Mucosa of descending colon (tissue), 3 donors: ENCODE measurements around the gene DUSP8. TPM values are rescaled to one million over a fixed set of nuclear protein-coding genes. Genes with fewer than 3 reads are reported as not detected.

Source experiments
- ATAC-seq: fragments of 200-7000 bp; cut with Tn5 transposase; one replicate; pipeline ENCODE4 v1.9.1; 2020; ENCODE audit warnings: mild to moderate bottlenecking, moderate library complexity
- DNase-seq, 3 donors: peaks; one replicate each; pipeline ENCODE4 v3.0.0-alpha.2; 2020
- H3K36me3 ChIP-seq: fragments of 200-600 bp; one replicate; pipeline ENCODE4 v1.8.0; 2021; ENCODE audit warnings: low read depth, mild to moderate bottlenecking
- H3K4me1 ChIP-seq: fragments of 200-600 bp; one replicate; pipeline ENCODE4 v1.8.0; 2021; ENCODE audit warnings: low read depth, mild to moderate bottlenecking
- H3K4me3 ChIP-seq: fragments of 200-600 bp; one replicate; pipeline ENCODE4 v1.8.0; 2021; ENCODE audit warnings: mild to moderate bottlenecking
- H3K9me3 ChIP-seq: fragments of 200-600 bp; one replicate; pipeline ENCODE4 v1.8.0; 2021; ENCODE audit warnings: mild to moderate bottlenecking
- CTCF ChIP-seq: fragments of 200-600 bp; IDR thresholded peaks from one replicate; pipeline ENCODE4 v1.8.0; 2022; ENCODE audit warnings: antibody characterized with exemption, mild to moderate bottlenecking
- intact Hi-C, 2 donors: fragments of 100-400 bp; cut with DNase I in 1 of 2; cut with micrococcal nuclease in 1 of 2; formaldehyde crosslinking; loops; one replicate each; pipeline versions ENCODE4 v1.11.0 to v1.11.1; 2022; cut with DNase I, micrococcal nuclease
- total RNA-seq, 3 donors: library from RNA; stranded (reverse); fragmentation: NEBNext Ultra II Directional in 2 of 3; extraction: Animal tissue kit (Norgen Biotek cat#: 25700) in 2 of 3; gene quantifications; one replicate each; pipeline versions ENCODE4 v1.2.1 to v1.2.4, GENCODE V29; 2021 to 2023
- donor health status: DM: no; HTN: no; CAD: no; lungs with moderate emphysema.
- donor health status: DM: no; HTN: no; CAD: no.
- donor health status: DM: no; HTN: yes; CAD: no.

The DUSP8 gene
- total RNA-seq, 3 donors from 2014 or later = 28.2 to 31.7 (median 28.5) TPM

- TF ChIP-seq CTCF = no peak
- no peaks in the 10 kb centered on the region for H3K9me3 ChIP-seq
- DNase-seq (no peak), ATAC-seq (no peak)
- H3K4me1 ChIP-seq = peaks cover 3% of the 10 kb centered on the region
- no peaks in the 10 kb centered on the region for H3K36me3 ChIP-seq
- intact Hi-C loops = no loop called here
- H3K4me3 ChIP-seq = no peak overlapping the region
Observed at GRCh38 chr11:1534682-1535081, 37.4 kb downstream of the DUSP8 start.

- no peak for TF ChIP-seq CTCF
- H3K4me1 ChIP-seq = peaks cover 3% of the 10 kb centered on the region
- no peaks in the 10 kb centered on the region for H3K9me3 ChIP-seq
- ATAC-seq = no peak
- H3K4me3 ChIP-seq = no peak overlapping the region
- intact Hi-C loops = no loop called here
- DNase-seq = no peak
- H3K36me3 ChIP-seq = no peaks in the 10 kb centered on the region
Observed at GRCh38 chr11:1534171-1534570, 37.9 kb downstream of the DUSP8 start.

- intact Hi-C loops = no loop called here
- peaks cover 3% of the 10 kb centered on the region for H3K4me1 ChIP-seq
- ATAC-seq = no peak
- no peak overlapping the region for H3K4me3 ChIP-seq
- TF ChIP-seq CTCF = no peak
- no peaks in the 10 kb centered on the region for H3K36me3 ChIP-seq
- no peak for DNase-seq
- H3K9me3 ChIP-seq = no peaks in the 10 kb centered on the region
Observed at GRCh38 chr11:1533342-1533725, 38.7 kb downstream of the DUSP8 start.

- Histone ChIP-seq H3K4me1 (peaks cover 3% of the 10 kb centered on the region), H3K4me3 (no peak overlapping the region), H3K36me3 (no peaks in the 10 kb centered on the region), H3K9me3 (no peaks in the 10 kb centered on the region)
- intact Hi-C loops = no loop called here
- no peak for TF ChIP-seq CTCF
- ATAC-seq (peak; percentile 45), DNase-seq (no peak)
Observed at GRCh38 chr11:1532606-1533341, 39.3 kb downstream of the DUSP8 start.

- Histone ChIP-seq H3K36me3 (no peaks in the 10 kb centered on the region), H3K9me3 (no peaks in the 10 kb centered on the region), H3K4me1 (peaks cover 3% of the 10 kb centered on the region), H3K4me3 (no peak overlapping the region)
- peak; percentile 23 for ATAC-seq
- intact Hi-C loops = no loop called here
- DNase-seq = no peak
- no peak for TF ChIP-seq CTCF
Observed at GRCh38 chr11:1532014-1532586, 40.0 kb downstream of the DUSP8 start.
